Thoracic aorta (tissue), 2 donors: ENCODE measurements around the gene SAMD4A. TPM values are rescaled to one million over a fixed set of nuclear protein-coding genes. Genes with fewer than 3 reads are reported as not detected.

Experiments used
- ATAC-seq: fragments of 150-250 bp; one replicate; pipeline ENCODE4 v1.8.0; 2017; ENCODE audit warnings: low read depth; ENCODE audit not compliant: insufficient number of reproducible peaks, low FRiP score
- DNase-seq: peaks from one replicate; pipeline ENCODE4 v3.0.0-alpha.2; 2020; ENCODE audit warnings: low spot score
- H3K27ac ChIP-seq, 2 donors: fragments of 200-600 bp; sonication (generic); 1 replicate in 1 of 2; 2 replicates in 1 of 2; pipeline ENCODE4 v1.5.1; 2016; ENCODE audit warnings: mild to moderate bottlenecking in 2 of 2, moderate library complexity in 2 of 2
- H3K27me3 ChIP-seq: fragments of 200-600 bp; sonication (generic); replicated peaks from 2 replicates; pipeline ENCODE4 v1.6.0; 2016; ENCODE audit warnings: mild to moderate bottlenecking; ENCODE audit not compliant: insufficient read depth
- H3K36me3 ChIP-seq: fragments of 200-600 bp; sonication (generic); one replicate; pipeline ENCODE4 v1.5.1; 2016
- H3K4me1 ChIP-seq, 2 donors: fragments of 200-600 bp; sonication (generic); 1 replicate in 1 of 2; 2 replicates in 1 of 2; pipeline versions ENCODE4 v1.5.1 to v1.6.0; 2016; ENCODE audit warnings: low read depth in 2 of 2, mild to moderate bottlenecking in 1 of 2; ENCODE audit not compliant: control insufficient read depth in 1 of 2
- H3K4me3 ChIP-seq: fragments of 200-600 bp; sonication (generic); 2 replicates; pipeline ENCODE4 v1.5.1; 2016; ENCODE audit warnings: mild to moderate bottlenecking
- H3K9me3 ChIP-seq: fragments of 200-600 bp; sonication (generic); 2 replicates; pipeline ENCODE4 v1.5.1; 2016
- total RNA-seq, 2 donors: library from RNA; depleted of rRNA; stranded (reverse); fragments of >200 nt; gene quantifications; one replicate each; pipeline versions ENCODE4 v1.1.0 to v1.2.3, GENCODE V29; 2016
- TF ChIP-seq, protein P1 (sequence below): fragments of 200-600 bp; sonication (generic); IDR thresholded peaks from one replicate; pipeline ENCODE4 v1.5.1; 2019; ENCODE audit warnings: antibody characterized with exemption

Gene SAMD4A
- total RNA-seq, 2 donors from 2014 or later, result 142 to 172 TPM

DNA sequence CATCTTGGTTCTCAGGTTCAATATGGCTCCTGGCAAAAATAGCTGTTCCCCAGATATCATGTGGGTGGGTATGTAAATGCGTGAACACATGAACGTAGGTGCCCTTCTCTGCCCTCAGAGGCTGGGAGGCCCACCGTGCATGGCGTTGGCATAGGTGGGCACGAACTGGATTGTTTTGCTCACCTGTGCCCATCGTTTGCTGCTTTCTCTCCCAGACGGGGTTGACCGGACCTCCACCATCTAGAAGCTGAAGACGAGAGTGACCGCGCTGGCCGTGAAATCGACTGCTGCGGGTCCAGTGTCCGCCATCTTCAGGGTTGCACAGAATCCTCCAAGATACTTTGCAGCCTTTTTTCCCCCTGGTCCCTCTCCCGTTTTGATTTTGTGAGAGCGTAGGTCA, 221.8 kb downstream of the SAMD4A start:
- no peak for ATAC-seq
- no peak for DNase-seq

DNA sequence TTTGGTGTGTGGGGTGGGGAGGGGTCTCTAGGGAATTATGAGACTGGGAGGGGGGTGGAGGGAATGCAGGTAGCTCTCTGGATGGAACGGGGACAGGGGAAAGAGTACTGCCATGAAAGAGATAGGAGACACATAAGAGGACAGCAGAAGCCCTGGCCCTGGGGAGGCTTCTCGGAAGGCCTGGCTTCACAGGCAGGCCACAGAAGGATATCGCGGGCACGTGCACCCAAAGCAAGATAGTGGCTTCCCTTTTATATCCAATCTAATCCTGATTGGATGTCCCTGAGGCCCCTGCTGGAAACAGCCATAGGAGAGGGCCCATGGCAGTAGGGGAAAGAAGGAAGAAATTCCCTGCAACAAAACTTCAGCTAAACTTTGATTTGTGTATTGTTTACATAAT, 222.2 kb downstream of the SAMD4A start:
- DNase-seq (no peak), ATAC-seq (no peak)
- H3K36me3 ChIP-seq, result peaks cover 24% of the 10 kb centered on the region
- H3K4me3 ChIP-seq, result no peak overlapping the region
- H3K4me1 ChIP-seq, result peaks cover 5 to 27% of the 10 kb centered on the region in 2 donors
- TF ChIP-seq, protein P1, sequence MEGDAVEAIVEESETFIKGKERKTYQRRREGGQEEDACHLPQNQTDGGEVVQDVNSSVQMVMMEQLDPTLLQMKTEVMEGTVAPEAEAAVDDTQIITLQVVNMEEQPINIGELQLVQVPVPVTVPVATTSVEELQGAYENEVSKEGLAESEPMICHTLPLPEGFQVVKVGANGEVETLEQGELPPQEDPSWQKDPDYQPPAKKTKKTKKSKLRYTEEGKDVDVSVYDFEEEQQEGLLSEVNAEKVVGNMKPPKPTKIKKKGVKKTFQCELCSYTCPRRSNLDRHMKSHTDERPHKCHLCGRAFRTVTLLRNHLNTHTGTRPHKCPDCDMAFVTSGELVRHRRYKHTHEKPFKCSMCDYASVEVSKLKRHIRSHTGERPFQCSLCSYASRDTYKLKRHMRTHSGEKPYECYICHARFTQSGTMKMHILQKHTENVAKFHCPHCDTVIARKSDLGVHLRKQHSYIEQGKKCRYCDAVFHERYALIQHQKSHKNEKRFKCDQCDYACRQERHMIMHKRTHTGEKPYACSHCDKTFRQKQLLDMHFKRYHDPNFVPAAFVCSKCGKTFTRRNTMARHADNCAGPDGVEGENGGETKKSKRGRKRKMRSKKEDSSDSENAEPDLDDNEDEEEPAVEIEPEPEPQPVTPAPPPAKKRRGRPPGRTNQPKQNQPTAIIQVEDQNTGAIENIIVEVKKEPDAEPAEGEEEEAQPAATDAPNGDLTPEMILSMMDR, result no peak
- H3K9me3 ChIP-seq, result no peaks in the 10 kb centered on the region
- H3K27ac ChIP-seq, result no peak overlapping the region
- H3K27me3 ChIP-seq, result no peaks in the 10 kb centered on the region

More for the DNA sequence above, 221.8 kb downstream of the SAMD4A start:
- TF ChIP-seq, protein P1, result no peak
- Histone ChIP-seq H3K27ac (no peak overlapping the region), H3K4me3 (no peak overlapping the region), H3K27me3 (no peaks in the 10 kb centered on the region), H3K9me3 (no peaks in the 10 kb centered on the region), H3K36me3 (peaks cover 24% of the 10 kb centered on the region), H3K4me1 (peaks cover 8 to 32% of the 10 kb centered on the region in 2 donors)

DNA sequence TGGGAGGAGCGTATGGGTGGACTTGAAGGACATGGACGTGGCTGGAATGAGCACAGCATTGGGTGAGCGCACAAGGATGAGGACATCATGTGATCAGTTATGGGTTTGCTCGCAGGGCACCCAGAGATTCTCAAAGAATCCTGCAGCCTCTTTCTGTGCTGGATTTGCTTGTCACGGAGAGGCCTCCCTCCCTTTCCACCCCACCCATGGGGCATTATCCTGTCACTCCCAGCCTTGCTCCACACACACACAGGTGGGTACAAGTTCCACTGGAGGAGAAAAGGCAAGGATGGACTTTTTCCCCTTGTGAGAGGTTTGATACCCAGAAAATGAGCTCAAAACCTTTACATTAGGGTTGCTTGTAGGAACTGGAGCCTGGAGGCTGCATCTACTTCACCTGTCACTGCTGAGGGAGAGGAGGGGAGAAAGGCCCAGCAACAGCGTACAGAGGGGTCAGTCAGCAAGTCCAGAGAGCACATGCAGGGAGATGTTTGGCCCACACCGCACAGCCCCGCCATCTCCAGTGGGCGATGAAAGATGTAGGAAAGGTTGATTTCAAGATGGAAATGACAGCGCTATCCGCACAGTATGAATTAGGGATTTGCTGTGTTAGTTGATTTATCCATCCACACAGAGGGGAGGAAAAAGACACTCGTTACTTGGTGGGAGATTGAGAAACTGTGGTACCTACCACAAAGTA, 223.0 kb downstream of the SAMD4A start:
- ATAC-seq (no peak), DNase-seq (no peak)
- TF ChIP-seq, protein P1, result no peak
- Histone ChIP-seq H3K27ac (no peak overlapping the region), H3K4me3 (no peak overlapping the region), H3K4me1 (peaks cover 0 to 19% of the 10 kb centered on the region in 2 donors), H3K27me3 (no peaks in the 10 kb centered on the region), H3K36me3 (peaks cover 24% of the 10 kb centered on the region), H3K9me3 (no peaks in the 10 kb centered on the region)

DNA sequence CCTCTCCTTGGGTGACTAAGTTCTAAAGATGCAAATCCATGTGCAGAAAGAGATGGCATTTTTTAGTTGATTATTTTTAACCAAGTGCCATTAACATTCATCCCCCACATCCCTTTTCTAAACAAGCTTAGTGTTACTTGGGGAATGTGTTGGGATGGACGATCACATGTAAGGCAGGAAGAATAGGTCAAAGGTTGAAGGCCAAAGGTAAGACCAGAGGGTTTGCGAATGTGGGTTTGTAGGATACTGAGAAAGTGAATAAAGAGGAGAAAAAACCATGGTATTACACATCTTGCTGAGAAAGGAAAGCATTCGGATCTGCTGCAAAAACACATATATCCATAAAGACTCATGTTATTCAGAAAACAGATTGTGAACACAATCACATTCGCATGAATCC, 224.1 kb downstream of the SAMD4A start:
- TF ChIP-seq, protein P1, result no peak
- no peaks in the 10 kb centered on the region for H3K9me3 ChIP-seq
- peaks cover 24% of the 10 kb centered on the region for H3K36me3 ChIP-seq
- no peak for DNase-seq
- no peak overlapping the region for H3K27ac ChIP-seq
- no peak for ATAC-seq
- no peaks in the 10 kb centered on the region for H3K27me3 ChIP-seq
- no peak overlapping the region for H3K4me3 ChIP-seq
- H3K4me1 ChIP-seq, result peaks cover 0 to 9% of the 10 kb centered on the region in 2 donors

DNA sequence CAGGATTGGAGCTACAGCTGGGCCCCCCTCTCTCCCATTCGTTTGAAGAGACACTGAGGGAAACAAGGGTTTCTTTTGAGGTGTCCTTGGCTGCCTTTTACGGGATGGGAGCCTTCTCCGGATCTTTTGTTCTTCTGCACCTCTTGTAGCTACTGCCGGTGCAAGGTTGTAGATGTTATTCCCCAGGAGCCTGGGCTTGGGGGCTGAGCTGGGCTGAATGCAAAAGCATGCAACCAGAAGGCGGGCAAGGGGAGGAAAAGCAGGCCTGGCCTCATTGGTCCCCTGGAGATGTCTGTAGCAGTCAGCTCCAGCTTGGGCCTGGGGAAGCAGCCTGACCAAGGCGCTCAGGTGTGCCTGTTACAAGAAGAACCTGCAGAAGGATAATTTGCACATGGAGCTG, 225.4 kb downstream of the SAMD4A start:
- no peak overlapping the region for H3K4me3 ChIP-seq
- H3K4me1 ChIP-seq, result no peaks in the 10 kb centered on the region
- H3K36me3 ChIP-seq, result peaks cover 20% of the 10 kb centered on the region
- ATAC-seq (no peak), DNase-seq (no peak)
- TF ChIP-seq, protein P1, result no peak
- no peaks in the 10 kb centered on the region for H3K27me3 ChIP-seq
- H3K9me3 ChIP-seq, result no peaks in the 10 kb centered on the region
- no peak overlapping the region for H3K27ac ChIP-seq
